A549 (cell line): ENCODE measurements around the gene ZMYND8. TPM values are rescaled to one million over a fixed set of nuclear protein-coding genes. Genes with fewer than 3 reads are reported as not detected.

Experiments used
- ATOH8 ChIP-seq: fragments of 250-450 bp; sonication (Bioruptor Pico); IDR thresholded peaks from 2 replicates; pipeline ENCODE4 v1.5.0; 2020; ENCODE audit warnings: low read depth, mild to moderate bottlenecking, moderate library complexity
- BCL3 ChIP-seq: fragments of >200 bp; sonication (Bioruptor Twin); formaldehyde crosslinking; IDR thresholded peaks from 3 replicates; pipeline ENCODE4 v1.6.1; 2016
- BHLHE40 ChIP-seq: IDR thresholded peaks from 2 replicates; pipeline ENCODE4 v1.6.1; 2012; ENCODE audit warnings: low read depth, low read length, inconsistent platforms
- CBX2 ChIP-seq: fragments of 200-600 bp; sonication (generic); IDR thresholded peaks from 2 replicates; pipeline ENCODE4 v1.6.1; 2016; ENCODE audit warnings: low read depth, mild to moderate bottlenecking, borderline replicate concordance
- CBX8 ChIP-seq: fragments of 200-600 bp; sonication (generic); IDR thresholded peaks from 2 replicates; pipeline ENCODE4 v1.6.1; 2016
- CEBPB ChIP-seq, 2 experiments: fragments of >200 bp in 1 of 2; sonication (Bioruptor Twin) in 1 of 2; formaldehyde crosslinking in 1 of 2; IDR thresholded peaks; 2 replicates each; pipeline ENCODE4 v1.6.1; 2012 to 2016
- CHD2 ChIP-seq: fragments of 150-350 bp; IDR thresholded peaks from 2 replicates; pipeline ENCODE4 v1.6.1; 2014; ENCODE audit warnings: low read length; ENCODE audit not compliant: partially characterized antibody
- EHF ChIP-seq: fragments of 250-450 bp; sonication (Bioruptor Pico); IDR thresholded peaks from 2 replicates; pipeline ENCODE4 v1.5.0; 2020; ENCODE audit warnings: mild to moderate bottlenecking
- EHMT2 ChIP-seq: fragments of 200-600 bp; sonication (generic); IDR thresholded peaks from 2 replicates; pipeline ENCODE4 v1.6.1; 2016; ENCODE audit warnings: antibody characterized with exemption, low read depth, mild to moderate bottlenecking, moderate library complexity
- ELK1 ChIP-seq: fragments of 150-350 bp; IDR thresholded peaks from 2 replicates; pipeline ENCODE4 v1.6.1; 2014; ENCODE audit warnings: low read depth, mild to moderate bottlenecking, low read length
- FOXS1 ChIP-seq: fragments of 250-450 bp; sonication (Bioruptor Pico); IDR thresholded peaks from 2 replicates; pipeline ENCODE4 v1.5.0; 2020; ENCODE audit warnings: mild to moderate bottlenecking, moderate library complexity
- HDAC2 ChIP-seq: fragments of 200-600 bp; sonication (generic); IDR thresholded peaks from 2 replicates; pipeline ENCODE4 v1.6.1; 2016
- HEYL ChIP-seq: fragments of 250-450 bp; sonication (Bioruptor Pico); IDR thresholded peaks from 2 replicates; pipeline ENCODE4 v1.8.0; 2021; ENCODE audit warnings: mild to moderate bottlenecking, moderate library complexity
- HMGXB4 ChIP-seq: fragments of 250-450 bp; sonication (Bioruptor Pico); IDR thresholded peaks from 2 replicates; pipeline ENCODE4 v1.5.0; 2021; ENCODE audit warnings: mild to moderate bottlenecking, moderate library complexity, borderline replicate concordance
- HOXB13 ChIP-seq: fragments of 250-450 bp; sonication (Bioruptor Pico); IDR thresholded peaks from 2 replicates; pipeline ENCODE4 v1.5.0; 2020; ENCODE audit warnings: low read depth, mild to moderate bottlenecking, moderate library complexity
- JUN ChIP-seq, 2 experiments: fragments of >200 bp; sonication (Bioruptor Twin); formaldehyde crosslinking; IDR thresholded peaks; 2 replicates in 1 of 2; 3 replicates in 1 of 2; pipeline ENCODE4 v1.6.1; 2016 to 2017
- JUNB ChIP-seq: fragments of >200 bp; sonication (Bioruptor Twin); formaldehyde crosslinking; IDR thresholded peaks from 2 replicates; pipeline ENCODE4 v1.6.1; 2016
- KDM1A ChIP-seq: fragments of 200-600 bp; sonication (generic); IDR thresholded peaks from 2 replicates; pipeline ENCODE4 v1.6.1; 2016; ENCODE audit warnings: low read depth, mild to moderate bottlenecking
- KDM5A ChIP-seq: fragments of 200-600 bp; sonication (generic); IDR thresholded peaks from 2 replicates; pipeline ENCODE4 v1.6.1; 2016; ENCODE audit warnings: antibody characterized with exemption, mild to moderate bottlenecking
- MAFK ChIP-seq: fragments of 450-650 bp; IDR thresholded peaks from 2 replicates; pipeline ENCODE4 v1.6.1; 2014; ENCODE audit not compliant: partially characterized antibody
- MYC ChIP-seq: IDR thresholded peaks from 2 replicates; pipeline ENCODE4 v1.6.1; 2012; ENCODE audit warnings: mild to moderate bottlenecking, inconsistent platforms, low read length, improper control_type of control experiment, borderline replicate concordance
- NPAS2 ChIP-seq: fragments of 250-450 bp; sonication (Bioruptor Pico); IDR thresholded peaks from 2 replicates; pipeline ENCODE4 v1.8.0; 2022; ENCODE audit warnings: mild to moderate bottlenecking, moderate library complexity, borderline replicate concordance
- NR3C1 ChIP-seq: fragments of >200 bp; sonication (Bioruptor Twin); formaldehyde crosslinking; IDR thresholded peaks from 3 replicates; pipeline ENCODE4 v1.6.1; 2017
- PBX3 ChIP-seq: IDR thresholded peaks from 2 replicates; pipeline ENCODE4 v1.6.1; 2012
- POLR2A ChIP-seq: IDR thresholded peaks from 2 replicates; pipeline ENCODE4 v1.6.1; 2012; ENCODE audit warnings: mild to moderate bottlenecking, low read length
- POLR2AphosphoS2 ChIP-seq: conservative IDR thresholded peaks from 2 replicates; pipeline ENCODE4 v1.6.1; 2012; ENCODE audit warnings: low read length, improper control_type of control experiment, inconsistent platforms
- RCOR1 ChIP-seq: fragments of 150-350 bp; IDR thresholded peaks from 2 replicates; pipeline ENCODE4 v1.6.1; 2014; ENCODE audit warnings: antibody characterized with exemption, low read length, low read depth
- REST ChIP-seq: fragments of 200-600 bp; sonication (generic); IDR thresholded peaks from 2 replicates; pipeline ENCODE4 v1.6.1; 2016; ENCODE audit warnings: antibody characterized with exemption, mild to moderate bottlenecking, moderate library complexity
- RFX5 ChIP-seq: fragments of 450-650 bp; IDR thresholded peaks from 2 replicates; pipeline ENCODE4 v1.7.1; 2014; ENCODE audit warnings: antibody characterized with exemption, mild to moderate bottlenecking, moderate library complexity
- SMC3 ChIP-seq: fragments of >200 bp; sonication (Bioruptor Twin); formaldehyde crosslinking; IDR thresholded peaks from 3 replicates; pipeline ENCODE4 v1.6.1; 2018; ENCODE audit warnings: inconsistent platforms
- SREBF2 ChIP-seq: fragments of 450-650 bp; IDR thresholded peaks from 2 replicates; pipeline ENCODE4 v1.6.1; 2014; ENCODE audit warnings: mild to moderate bottlenecking, moderate library complexity
- TP53 ChIP-seq: fragments of 250-450 bp; sonication (Bioruptor Pico); IDR thresholded peaks from 2 replicates; pipeline ENCODE4 v1.5.0; 2021; ENCODE audit warnings: mild to moderate bottlenecking, moderate library complexity
- USF2 ChIP-seq: fragments of 450-650 bp; IDR thresholded peaks from 2 replicates; pipeline ENCODE4 v1.6.1; 2014; ENCODE audit warnings: antibody characterized with exemption
- ZC3H11A ChIP-seq: fragments of 450-650 bp; IDR thresholded peaks from 2 replicates; pipeline ENCODE4 v1.6.1; 2014; ENCODE audit warnings: antibody characterized with exemption, mild to moderate bottlenecking
- ZNF302 ChIP-seq: fragments of 250-450 bp; sonication (Bioruptor Pico); IDR thresholded peaks from 2 replicates; pipeline ENCODE4 v1.9.0; 2021; ENCODE audit warnings: inconsistent platforms, mild to moderate bottlenecking, moderate library complexity
- polyA plus RNA-seq, 4 experiments: library from polyadenylated mRNA; depleted of rRNA in 3 of 4; stranded (reverse); fragments of >200 nt; fragmentation: RNase III in 1 of 4; extraction: RNeasy Plus Mini Kit Qiagen cat#74134 plus additional on column Dnase treatment in 1 of 4; gene quantifications; 2 replicates in 3 of 4; 3 replicates in 1 of 4; pipeline ENCODE4 v1.2.3, GENCODE V29; 2011 to 2017

Gene ZMYND8
- polyA plus RNA-seq, 2 of the 4 experiments (the other 2 are of a cell fraction), result 10.4 to 24.9 TPM

GRCh38 chr20:47318027-47318585 is 38.4 kb downstream of the ZMYND8 start (continued):
- no peak for TF ChIP-seq KDM1A
- TF ChIP-seq CEBPB (IDR thresholded peaks at IDR 0.05), result peak; percentile 13 to 59; a peak in 2 of 4 replicates
- no peak for TF ChIP-seq USF2
- TF ChIP-seq ZC3H11A, result no peak
- 0 out of 2 replicates have a peak, but pooled peaks have one; percentile 13 for TF ChIP-seq ZNF302
- TF ChIP-seq HEYL (CRISPR knock-in tag), result no peak
- no peak for TF ChIP-seq HDAC2
- peak in 1 of 2 experiments; percentile 61; a peak in 1 of 5 replicates for TF ChIP-seq JUN (IDR thresholded peaks at IDR 0.05)
- TF ChIP-seq EHMT2, result no peak
- TF ChIP-seq RFX5, result no peak
- peak; percentile 1 for TF ChIP-seq MAFK
- peak; percentile 84 for TF ChIP-seq HOXB13 (CRISPR knock-in tag)
- no peak for TF ChIP-seq KDM5A
- TF ChIP-seq ELK1, result no peak
- no peak for TF ChIP-seq CHD2
- TF ChIP-seq PBX3, result no peak
- no peak for TF ChIP-seq TP53 (CRISPR knock-in tag)
- TF ChIP-seq JUNB, result peak; percentile 23; the same call in 1 of the 2 replicates
- peak; percentile 73 for TF ChIP-seq EHF (CRISPR knock-in tag)
- TF ChIP-seq FOXS1 (CRISPR knock-in tag), result peak; percentile 56; the same call in 1 of the 2 replicates
- TF ChIP-seq RCOR1, result no peak
- no peak for TF ChIP-seq REST
- no peak for TF ChIP-seq NR3C1
- no peak for TF ChIP-seq HMGXB4
- no peak for TF ChIP-seq SMC3
- no peak for TF ChIP-seq POLR2A
- TF ChIP-seq POLR2AphosphoS2, result no peak
- TF ChIP-seq BCL3, result peak; percentile 61; the same call in 1 of the 3 replicates
- TF ChIP-seq CBX8, result no peak
- no peak for TF ChIP-seq BHLHE40
- no peak for TF ChIP-seq NPAS2 (CRISPR knock-in tag)
- TF ChIP-seq ATOH8 (CRISPR knock-in tag), result peak; percentile 1; the same call in 1 of the 2 replicates
- TF ChIP-seq CBX2, result no peak
- no peak for TF ChIP-seq SREBF2
- TF ChIP-seq MYC, result no peak
